Prostate gland (tissue), 2 donors: Measurements from ENCODE around the gene SQSTM1.

ENCODE experiments used
- POLR2AphosphoS5 ChIP-seq: sonication (generic); formaldehyde crosslinking; IDR thresholded peaks from one replicate; pipeline ENCODE4 v1.6.1; 2017; ENCODE audit warnings: antibody characterized with exemption
- TF ChIP-seq, protein P1 (sequence below), 4 experiments: fragments of 200-600 bp in 2 of 4; fragments of 450-650 bp in 2 of 4; sonication (generic) in 2 of 4; IDR thresholded peaks; 1 replicate in 3 of 4; 2 replicates in 1 of 4; pipeline ENCODE4 v1.5.1; 2016 to 2019; ENCODE audit warnings: antibody characterized with exemption in 4 of 4, mild to moderate bottlenecking in 2 of 4, moderate library complexity in 2 of 4

DNA sequence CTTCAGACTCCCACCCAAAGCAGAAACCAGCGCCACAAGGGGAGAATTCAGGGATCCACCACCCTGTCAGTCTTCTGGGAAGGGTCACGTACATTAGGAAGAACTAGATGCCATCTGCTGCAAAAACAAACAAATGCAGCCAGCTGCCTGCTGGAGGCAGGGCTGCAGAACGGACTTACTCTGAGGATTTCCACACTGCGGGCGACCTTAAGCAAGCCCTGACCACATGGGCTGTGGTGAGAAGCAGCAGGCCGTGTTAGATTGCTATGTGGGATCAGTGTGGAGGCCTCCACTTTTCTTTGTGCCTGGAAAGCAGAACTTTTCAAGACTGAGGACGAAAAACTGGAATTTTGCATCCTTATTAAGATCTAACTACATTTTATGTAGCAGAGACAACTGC lies 40.3 kb upstream of the SQSTM1 start:
- TF ChIP-seq, protein P1, sequence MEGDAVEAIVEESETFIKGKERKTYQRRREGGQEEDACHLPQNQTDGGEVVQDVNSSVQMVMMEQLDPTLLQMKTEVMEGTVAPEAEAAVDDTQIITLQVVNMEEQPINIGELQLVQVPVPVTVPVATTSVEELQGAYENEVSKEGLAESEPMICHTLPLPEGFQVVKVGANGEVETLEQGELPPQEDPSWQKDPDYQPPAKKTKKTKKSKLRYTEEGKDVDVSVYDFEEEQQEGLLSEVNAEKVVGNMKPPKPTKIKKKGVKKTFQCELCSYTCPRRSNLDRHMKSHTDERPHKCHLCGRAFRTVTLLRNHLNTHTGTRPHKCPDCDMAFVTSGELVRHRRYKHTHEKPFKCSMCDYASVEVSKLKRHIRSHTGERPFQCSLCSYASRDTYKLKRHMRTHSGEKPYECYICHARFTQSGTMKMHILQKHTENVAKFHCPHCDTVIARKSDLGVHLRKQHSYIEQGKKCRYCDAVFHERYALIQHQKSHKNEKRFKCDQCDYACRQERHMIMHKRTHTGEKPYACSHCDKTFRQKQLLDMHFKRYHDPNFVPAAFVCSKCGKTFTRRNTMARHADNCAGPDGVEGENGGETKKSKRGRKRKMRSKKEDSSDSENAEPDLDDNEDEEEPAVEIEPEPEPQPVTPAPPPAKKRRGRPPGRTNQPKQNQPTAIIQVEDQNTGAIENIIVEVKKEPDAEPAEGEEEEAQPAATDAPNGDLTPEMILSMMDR (IDR thresholded peaks at IDR 0.05) = no peak
- TF ChIP-seq POLR2AphosphoS5 = no peak
